K562 (cell line): Measurements from ENCODE around the gene TP53TG5. TPM values are rescaled to one million over a fixed set of nuclear protein-coding genes. Genes with fewer than 3 reads are reported as not detected.

Experiments
- ATAC-seq: fragments of 200-7000 bp; cut with Tn5 transposase; 3 replicates; pipeline ENCODE4 v1.9.1; 2020; ENCODE audit warnings: moderate library complexity
- BruUV-seq: library from RNA; stranded (reverse); fragments of 400-500 nt; replicated peaks from 2 replicates; lab custom pipeline; 2021; lab: Mats Ljungman, UMichigan
- CTCF ChIA-PET: fragments of 300-600 bp; formaldehyde crosslinking; extraction: SDS; loops from one replicate; lab custom pipeline; 2021; ENCODE audit warnings: low intra/inter-chr PET ratio; lab: Yijun Ruan, JAX
- POLR2A ChIA-PET: fragments of 300-600, 350-650 bp; sonication (Branson Sonifier 250); formaldehyde crosslinking; extraction: SDS; loops from one replicate; lab custom pipeline; 2021; ENCODE audit warnings: antibody characterized with exemption, inconsistent platforms; lab: Yijun Ruan, JAX
- DNase-seq, 4 experiments: peaks; one replicate each; pipeline versions ENCODE4 v3.0.0 to v3.0.0-alpha.2; 2011 to 2018; ENCODE audit warnings: low spot score in 3 of 4, mixed read lengths in 3 of 4; ENCODE audit errors: extremely low read depth in 1 of 4
- FAIRE-seq: peaks from 2 replicates; lab custom pipeline; 2011; peaks lifted over from hg19 to GRCh38; lab: Jason Lieb, UNC
- H2AFZ ChIP-seq: 2 replicates; pipeline ENCODE4 v1.6.0; 2011; ENCODE audit warnings: low read depth, low read length, control low read depth, inconsistent platforms
- H3K27ac ChIP-seq: fragments of 200-600 bp; 3 replicates; pipeline ENCODE4 v1.8.0; 2011; ENCODE audit warnings: low read depth, mild to moderate bottlenecking, control low read depth, inconsistent platforms, low read length, moderate library complexity, mixed read lengths; ENCODE audit errors: extremely low read depth
- H3K27me3 ChIP-seq, 2 experiments: fragments of 300-600 bp in 1 of 2; 2 replicates in 1 of 2; 3 replicates in 1 of 2; pipeline versions ENCODE4 v1.6.0 to v1.8.0; 2011; ENCODE audit warnings: inconsistent platforms in 2 of 2, low read length in 2 of 2, mild to moderate bottlenecking in 1 of 2, mixed read lengths in 1 of 2, moderate library complexity in 1 of 2; ENCODE audit not compliant: control insufficient read depth in 2 of 2, insufficient read depth in 2 of 2
- H3K36me3 ChIP-seq: fragments of 300-600 bp; 3 replicates; pipeline ENCODE4 v1.8.0; 2011; ENCODE audit warnings: mild to moderate bottlenecking, low read length, inconsistent platforms; ENCODE audit not compliant: control insufficient read depth, insufficient read depth
- H3K4me1 ChIP-seq, 2 experiments: fragments of 200-600 bp in 1 of 2; replicated peaks in 1 of 2; 2 replicates in 1 of 2; 3 replicates in 1 of 2; pipeline versions ENCODE4 v1.5.1 to v1.8.0; 2011; ENCODE audit warnings: inconsistent platforms in 2 of 2, low read length in 2 of 2, mild to moderate bottlenecking in 1 of 2, mixed read lengths in 1 of 2, moderate library complexity in 1 of 2; ENCODE audit not compliant: control insufficient read depth in 2 of 2, insufficient read depth in 2 of 2
- H3K4me2 ChIP-seq: 2 replicates; pipeline ENCODE4 v1.6.1; 2011; ENCODE audit warnings: low read length, control low read depth, inconsistent platforms, mixed read lengths; ENCODE audit not compliant: insufficient read depth
- H3K4me3 ChIP-seq: fragments of 200-600 bp; sonication (generic), shearing (Covaris generic); 2 replicates; pipeline ENCODE4 v1.5.1; 2016; ENCODE audit warnings: control low read depth, inconsistent platforms
- H3K79me2 ChIP-seq: fragments of 200-600 bp; 3 replicates; pipeline ENCODE4 v1.8.0; 2011; ENCODE audit warnings: low read length, inconsistent platforms; ENCODE audit not compliant: control insufficient read depth, insufficient read depth
- H3K9ac ChIP-seq, 2 experiments: 2 replicates each; pipeline versions ENCODE4 v1.6.0 to v1.6.1; 2011; ENCODE audit warnings: low read depth in 2 of 2, low read length in 2 of 2, control low read depth in 1 of 2, inconsistent platforms in 1 of 2, mild to moderate bottlenecking in 1 of 2, mixed read lengths in 1 of 2; ENCODE audit not compliant: insufficient read depth in 1 of 2
- H3K9me1 ChIP-seq: one replicate; pipeline ENCODE4 v1.6.0; 2011; ENCODE audit warnings: inconsistent platforms, mild to moderate bottlenecking, low read length, moderate library complexity; ENCODE audit not compliant: control insufficient read depth, insufficient read depth
- H3K9me3 ChIP-seq: replicated peaks from 2 replicates; pipeline ENCODE4 v1.5.1; 2011; ENCODE audit warnings: low read depth, low read length, inconsistent platforms; ENCODE audit not compliant: control insufficient read depth, insufficient read depth
- H4K20me1 ChIP-seq: replicated peaks from 2 replicates; pipeline ENCODE4 v1.6.1; 2011; ENCODE audit warnings: low read length, inconsistent platforms, mixed read lengths; ENCODE audit not compliant: control insufficient read depth, insufficient read depth
- DEAF1 ChIP-seq: fragments of 450-650 bp; formaldehyde crosslinking; IDR thresholded peaks from 2 replicates; pipeline ENCODE4 v1.4.0; 2020; ENCODE audit warnings: mild to moderate bottlenecking, moderate library complexity
- EHMT2 ChIP-seq: fragments of 450-650 bp; IDR thresholded peaks from 2 replicates; pipeline ENCODE4 v1.6.1; 2018; ENCODE audit warnings: antibody characterized with exemption
- EWSR1 ChIP-seq: fragments of 450-650 bp; IDR thresholded peaks from 2 replicates; pipeline ENCODE4 v1.6.1; 2018; ENCODE audit warnings: borderline replicate concordance, mild to moderate bottlenecking, low read depth, moderate library complexity; ENCODE audit not compliant: partially characterized antibody
- FUS ChIP-seq: fragments of 200-400 bp; formaldehyde crosslinking; optimal IDR thresholded peaks from 2 replicates; pipeline ENCODE3; 2017; ENCODE audit warnings: low read depth, low read length
- KDM1A ChIP-seq, 2 experiments: fragments of 450-650 bp; IDR thresholded peaks; 2 replicates each; pipeline ENCODE4 v1.6.1; 2016; ENCODE audit warnings: mild to moderate bottlenecking in 2 of 2
- PHF20 ChIP-seq: fragments of 450-650 bp; IDR thresholded peaks from 2 replicates; pipeline ENCODE4 v1.6.1; 2018; ENCODE audit not compliant: partially characterized antibody
- SAFB ChIP-seq: fragments of 200-400 bp; formaldehyde crosslinking; IDR thresholded peaks from 2 replicates; pipeline ENCODE4 v1.6.1; 2017; ENCODE audit warnings: low read depth, low read length, borderline replicate concordance
- SIN3B ChIP-seq: fragments of 450-650 bp; IDR thresholded peaks from 2 replicates; pipeline ENCODE4 v1.6.1; 2017; ENCODE audit warnings: low read depth, mild to moderate bottlenecking, moderate library complexity
- TCF3 ChIP-seq: sonication (generic); formaldehyde crosslinking; IDR thresholded peaks from 2 replicates; pipeline ENCODE4 v1.4.0; 2020; ENCODE audit warnings: mild to moderate bottlenecking, missing genetic modification reagents
- ZNF274 ChIP-seq: IDR thresholded peaks from 2 replicates; pipeline ENCODE4 v1.6.1; 2011; ENCODE audit warnings: low read depth, mild to moderate bottlenecking, low read length, moderate library complexity, borderline replicate concordance
- ZNF740 ChIP-seq, 3 experiments: fragments of 200-800 bp in 1 of 3; sonication (Bioruptor generic) in 1 of 3; sonication (generic) in 1 of 3; formaldehyde crosslinking in 1 of 3; IDR thresholded peaks; 2 replicates each; pipeline versions ENCODE4 v1.6.1 to v1.8.0; 2016 to 2022; ENCODE audit warnings: mild to moderate bottlenecking in 2 of 3, missing compliant biosample characterization in 2 of 3, missing genetic modification characterization in 2 of 3, missing genetic modification reagents in 1 of 3
- WGBS: fragments of 100-300 bp; shearing (Covaris generic); methylation state at CpG from one replicate; pipeline ENCODE4 v1.1.6; 2016; ENCODE audit warnings: low coverage, mixed read lengths; ENCODE audit not compliant: insufficient coverage; ENCODE audit errors: missing lambda C conversion rate; 5-methylcytosine and 5-hydroxymethylcytosine counted together
- in situ Hi-C: fragments of 300-500 bp; cut with MboI; formaldehyde crosslinking; loops from 4 replicates; pipeline ENCODE4 v1.15.0; 2018; ENCODE audit warnings: inconsistent platforms, mixed read lengths
- intact Hi-C: fragments of 100-400 bp; cut with micrococcal nuclease; formaldehyde crosslinking; loops from 2 replicates; pipeline ENCODE4 v1.14.2; 2022
- polyA plus RNA-seq, 8 experiments: library from polyadenylated mRNA; depleted of rRNA in 4 of 8; stranded (reverse) in 5 of 8; unstranded in 3 of 8; fragments of >200 nt; fragmentation: Nextera tagmentation in 2 of 8; fragmentation: Illumina TruSeq in 1 of 8; extraction: Ambion mirVana in 2 of 8; extraction: Trizol in 1 of 8; gene quantifications; 2 replicates each; pipeline versions ENCODE4 v1.2.1 to v1.2.3, GENCODE V29; 2011 to 2014; ENCODE audit warnings: inconsistent platforms in 1 of 8, missing spikeins in 1 of 8
- total RNA-seq, 7 experiments: library from RNA; depleted of rRNA in 6 of 7; stranded (reverse); fragments of >200 nt in 6 of 7; fragmentation: Illumina TruSeq in 2 of 7; extraction: Trizol in 2 of 7; gene quantifications; 2 replicates each; pipeline versions ENCODE4 v1.2.1 to v1.2.3, GENCODE V29; 2011 to 2021; ENCODE audit warnings: low replicate concordance in 1 of 7

The TP53TG5 gene
- total and polyA plus RNA-seq, 9 of the 15 experiments (the other 6 are each of a cell fraction or from before 2014, with no cell fraction given) = 0.04 to 0.05 (median 0.04) TPM; not detected in 6

- in situ Hi-C loops = loop anchor here (5.0 kb wide), 1 partner anchor 40 kb away; the partner anchor contains the start of gene TP53TG5
Measured at GRCh38 chr20:45416917-45417316, 38.8 kb upstream of the TP53TG5 start.

More at GRCh38 chr20:45416917-45417316, 38.8 kb upstream of the TP53TG5 start:
- no peaks in the 10 kb centered on the region for H3K27me3 ChIP-seq
- ChIA-PET CTCF (no interaction called here), POLR2A (interaction anchor here (0.7 to 1.8 kb wide), 2 partner anchors 19 to 20 kb away, joined by 3 to 5 read pairs; no protein-coding TSS in a partner anchor)
- no peaks in the 10 kb centered on the region for H4K20me1 ChIP-seq
- H3K4me3 ChIP-seq = peak overlapping the region; percentile 85
- peak overlapping the region in 1 of 2 experiments; percentile 84; a peak in 2 of 4 replicates for H3K9ac ChIP-seq
- H3K9me1 ChIP-seq = no peaks in the 10 kb centered on the region
- no peaks in the 10 kb centered on the region for H3K9me3 ChIP-seq
- BruUV-seq = TSS peak; percentile 50
- H3K79me2 ChIP-seq = peaks cover 26% of the 10 kb centered on the region
- intact Hi-C loops = no loop called here
- H3K27ac ChIP-seq = no peak overlapping the region; the same call in 2 of the 3 replicates
- H3K4me2 ChIP-seq = peak overlapping the region; percentile 93
- H3K36me3 ChIP-seq = peaks cover 42% of the 10 kb centered on the region; the same call in 2 of the 3 replicates
- WGBS = 12% methylated on average over 2 of the region's 2 CpGs
- FAIRE-seq = no peak
- no peak for ATAC-seq
- peaks cover 4 to 8% of the 10 kb centered on the region in 2 experiments; a peak in 1 of 5 replicates for H3K4me1 ChIP-seq
- DNase-seq = no peak
- no peak overlapping the region for H2AFZ ChIP-seq
- no peak for TF ChIP-seq SIN3B
- no peak for TF ChIP-seq ZNF274
- TF ChIP-seq DEAF1 (CRISPR knock-in tag) = no peak
- TF ChIP-seq EWSR1 = no peak
- TF ChIP-seq FUS = no peak
- no peak for TF ChIP-seq PHF20
- no peak for TF ChIP-seq EHMT2
- TF ChIP-seq ZNF740 (CRISPR knock-in tag; IDR thresholded peaks at IDR 0.05) = no peak
- TF ChIP-seq ZNF740 (tag; IDR thresholded peaks at IDR 0.05) = no peak
- TF ChIP-seq TCF3 (CRISPR knock-in tag) = no peak
- TF ChIP-seq SAFB = no peak
- TF ChIP-seq KDM1A (IDR thresholded peaks at IDR 0.05) = no peak
